Hematopoietic multipotent progenitor cell treated with erythropoietin and hydrocortisone succinate and interleukin-3 and kit ligand, for 4 days (in vitro differentiated cells): ENCODE results near the gene KRAS.

Experiments used
- DNase-seq: peaks from one replicate; pipeline ENCODE4 v3.0.0-alpha.2; 2015

Gene KRAS

DNA sequence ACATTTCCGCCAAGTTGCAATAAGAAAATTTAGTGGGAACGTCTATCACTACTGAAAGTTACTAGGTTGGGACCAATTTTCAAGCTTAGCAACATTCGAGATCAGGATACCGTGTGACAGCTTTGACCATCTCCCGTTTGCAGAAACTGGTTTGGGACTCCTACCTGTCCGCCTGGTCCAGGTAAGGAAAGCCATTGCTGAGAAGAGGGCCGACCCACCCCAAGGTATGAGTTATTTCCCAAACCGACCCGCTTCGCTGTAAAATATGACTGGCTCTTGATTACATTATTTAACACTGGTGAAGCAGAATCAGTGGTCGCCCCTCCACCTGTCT lies 56.0 kb downstream of the KRAS start:
- DNase-seq, result no peak

DNA sequence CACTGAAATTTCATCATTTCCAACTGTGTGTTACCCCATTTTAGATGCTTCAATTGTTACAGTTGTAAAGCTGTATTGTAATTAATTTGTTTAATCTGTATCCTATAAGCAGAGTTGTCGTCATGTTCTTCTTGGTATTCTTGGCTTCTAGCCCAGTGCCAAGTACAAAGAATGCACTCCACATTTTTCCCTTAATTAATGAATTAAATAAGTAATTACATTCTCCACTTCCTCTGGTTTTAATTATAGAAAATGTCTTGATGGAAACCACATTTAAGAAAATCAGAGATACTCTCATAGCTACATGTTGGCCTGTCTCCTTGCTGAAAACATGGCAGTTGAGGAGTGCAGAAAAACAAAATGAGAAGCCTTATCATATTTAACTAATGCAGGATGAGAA lies 56.5 kb downstream of the KRAS start:
- no peak for DNase-seq

DNA sequence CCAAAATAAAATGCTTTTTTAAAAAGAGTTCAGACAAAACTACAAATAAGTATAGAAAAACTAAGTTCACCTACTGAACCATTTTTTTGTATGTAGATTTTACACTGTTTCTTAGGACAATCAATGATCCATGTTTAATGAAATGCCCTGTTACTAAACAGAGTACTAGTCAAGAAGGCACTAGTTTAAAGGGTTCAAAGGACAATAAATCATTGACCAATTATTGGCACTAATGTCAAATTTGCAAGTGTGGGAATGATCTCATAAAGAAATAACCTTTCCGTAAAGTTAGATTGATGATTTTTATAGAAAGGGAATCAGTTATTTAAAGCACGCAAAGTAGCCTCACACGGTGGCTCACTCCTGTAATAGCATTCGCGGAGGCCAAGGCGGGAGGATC lies 59.9 kb downstream of the KRAS start:
- DNase-seq, result no peak

DNA sequence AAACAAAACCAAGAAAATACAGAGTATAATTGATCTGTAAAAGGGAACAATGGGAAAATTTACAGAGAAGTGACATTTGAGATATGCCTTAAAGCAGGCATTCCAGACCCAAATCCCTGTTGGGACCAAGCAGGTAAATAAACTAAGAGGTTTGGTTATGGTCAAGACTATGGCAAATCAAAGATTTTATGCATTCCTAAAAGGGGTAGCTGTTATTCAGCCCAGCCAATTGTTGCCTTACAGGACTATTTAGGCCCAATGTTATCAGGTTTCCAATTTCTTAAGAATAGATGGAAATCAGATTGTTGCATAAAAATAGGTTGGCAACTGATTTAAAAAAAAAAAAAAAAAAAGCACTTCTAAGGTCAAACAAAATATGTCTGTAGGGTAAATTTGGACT lies 61.1 kb downstream of the KRAS start:
- DNase-seq, result no peak

- no peak for DNase-seq
These were observed 62.9 kb downstream of the KRAS start for GRCh38 chr12:25187781-25188180.

- DNase-seq, result no peak
These were observed 63.8 kb downstream of the KRAS start for GRCh38 chr12:25186788-25187402.

DNA sequence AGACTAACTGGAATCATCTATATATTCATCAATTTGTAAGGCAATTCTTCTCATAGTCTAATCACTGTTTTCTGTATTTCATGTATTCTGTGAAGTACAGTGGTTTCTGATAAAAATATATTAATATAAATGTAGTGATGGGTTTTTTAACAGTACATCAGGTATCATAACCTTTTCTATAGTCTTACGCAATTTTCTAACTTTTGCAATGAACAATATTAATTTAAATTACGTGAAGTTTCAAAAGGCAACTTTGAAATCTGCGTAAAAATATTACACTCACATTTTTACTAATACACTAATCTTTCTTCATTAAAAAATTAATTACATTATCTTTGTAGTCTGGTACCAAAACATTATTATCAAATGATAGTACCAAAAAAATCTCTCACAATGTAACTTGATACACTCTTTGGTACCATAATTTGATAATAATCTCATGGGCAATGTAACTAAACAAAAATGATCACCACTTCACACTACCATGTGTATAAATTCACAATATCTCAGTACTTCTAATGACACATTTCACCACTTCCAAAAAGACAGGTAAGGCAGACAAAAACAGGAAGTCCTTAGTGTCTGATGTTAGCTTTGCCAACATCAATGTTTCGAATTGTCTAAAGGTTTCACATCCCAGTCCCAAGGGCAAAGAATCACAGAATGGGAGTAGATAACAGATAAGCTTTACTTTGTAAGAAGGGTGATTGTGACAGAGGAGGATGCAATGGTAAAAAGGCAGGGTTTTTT lies 64.5 kb downstream of the KRAS start:
- DNase-seq, result no peak

DNA sequence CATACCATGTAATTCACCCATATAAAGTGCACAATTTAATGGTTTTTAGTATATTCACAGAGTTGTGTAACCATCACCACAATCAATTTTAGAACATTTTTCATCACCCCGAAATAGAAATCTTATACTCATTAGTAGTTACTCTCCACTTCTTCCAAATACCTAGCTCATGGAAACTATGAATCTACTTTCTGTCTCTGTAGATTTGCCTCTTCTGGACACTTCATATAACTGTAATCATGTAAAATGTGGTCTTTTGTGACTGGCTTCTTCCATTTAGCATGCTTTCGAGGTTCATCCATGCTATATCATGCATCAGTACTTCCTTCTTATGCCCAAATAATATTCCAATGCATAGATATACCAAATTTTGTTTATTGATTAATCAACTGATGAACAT lies 66.6 kb downstream of the KRAS start:
- DNase-seq, result no peak

GRCh38 chr12:25182765-25183164 lies 68.0 kb downstream of the KRAS start:
- DNase-seq, result no peak

GRCh38 chr12:25162866-25163265 lies 87.9 kb downstream of the KRAS start:
- DNase-seq, result no peak

DNA sequence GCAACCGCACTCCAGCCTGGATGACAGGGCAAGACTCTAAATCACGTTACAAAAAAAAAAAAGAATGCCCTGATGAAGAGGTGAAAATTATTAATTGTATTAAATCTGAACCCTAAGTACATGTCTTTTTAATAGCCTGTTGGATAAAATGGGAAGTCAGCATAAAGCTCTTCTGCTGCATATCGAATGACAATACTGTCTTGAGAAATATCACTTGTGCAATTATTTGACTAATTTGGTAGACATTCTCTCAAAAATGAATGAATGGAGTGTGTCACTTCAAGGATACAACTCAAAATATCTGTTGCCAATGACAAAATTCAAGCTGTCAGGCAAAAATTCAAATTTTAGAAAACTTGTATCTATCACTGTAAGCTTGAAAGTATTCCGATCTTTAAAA lies 94.7 kb downstream of the KRAS start:
- DNase-seq, result no peak

GRCh38 chr12:25155022-25155576 lies 95.6 kb downstream of the KRAS start:
- peak; percentile 65 for DNase-seq
